ENCODE data around the gene MDM2. TPM values are rescaled to one million over a fixed set of nuclear protein-coding genes. Genes with fewer than 3 reads are reported as not detected.
A peak's percentile ranks its signal among the peaks of the same experiment; 100 is the strongest.

The MDM2 gene
- total RNA-seq, 1 experiment from 2014 or later: 118 TPM

- BruUV-seq (replicated peaks): no TSS peak
These were observed 33.7 kb downstream of the MDM2 start for GRCh38 chr12:68841717-68842116.

GRCh38 chr12:68842123-68842522 lies 34.1 kb downstream of the MDM2 start:
- Mint-ChIP-seq H3K4me1 (ENCODE audit: low read depth, unreplicated experiment) (no peaks in the 10 kb centered on the region), H3K27me3 (ENCODE audit: insufficient read depth, unreplicated experiment) (no peaks in the 10 kb centered on the region), H3K9me3 (ENCODE audit: unreplicated experiment) (no peaks in the 10 kb centered on the region), H3K4me3 (ENCODE audit: unreplicated experiment) (no peak overlapping the region), H3K27ac (ENCODE audit: unreplicated experiment) (no peak overlapping the region), H3K36me3 (ENCODE audit: insufficient read depth, unreplicated experiment) (peaks cover 51% of the 10 kb centered on the region)
- CTCF ChIA-PET: no interaction called here
- TF ChIP-seq, protein P1, sequence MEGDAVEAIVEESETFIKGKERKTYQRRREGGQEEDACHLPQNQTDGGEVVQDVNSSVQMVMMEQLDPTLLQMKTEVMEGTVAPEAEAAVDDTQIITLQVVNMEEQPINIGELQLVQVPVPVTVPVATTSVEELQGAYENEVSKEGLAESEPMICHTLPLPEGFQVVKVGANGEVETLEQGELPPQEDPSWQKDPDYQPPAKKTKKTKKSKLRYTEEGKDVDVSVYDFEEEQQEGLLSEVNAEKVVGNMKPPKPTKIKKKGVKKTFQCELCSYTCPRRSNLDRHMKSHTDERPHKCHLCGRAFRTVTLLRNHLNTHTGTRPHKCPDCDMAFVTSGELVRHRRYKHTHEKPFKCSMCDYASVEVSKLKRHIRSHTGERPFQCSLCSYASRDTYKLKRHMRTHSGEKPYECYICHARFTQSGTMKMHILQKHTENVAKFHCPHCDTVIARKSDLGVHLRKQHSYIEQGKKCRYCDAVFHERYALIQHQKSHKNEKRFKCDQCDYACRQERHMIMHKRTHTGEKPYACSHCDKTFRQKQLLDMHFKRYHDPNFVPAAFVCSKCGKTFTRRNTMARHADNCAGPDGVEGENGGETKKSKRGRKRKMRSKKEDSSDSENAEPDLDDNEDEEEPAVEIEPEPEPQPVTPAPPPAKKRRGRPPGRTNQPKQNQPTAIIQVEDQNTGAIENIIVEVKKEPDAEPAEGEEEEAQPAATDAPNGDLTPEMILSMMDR (IDR thresholded peaks at IDR 0.05; ENCODE audit: insufficient read depth in 1 of 2, low read depth in 1 of 2, low read length in 1 of 2, severe bottlenecking in 1 of 2, unreplicated experiment in 1 of 2): no peak
- DNase-seq: no peak
- H3K27me3 ChIP-seq (replicated peaks; ENCODE audit: control insufficient read depth, insufficient read depth, low read length): no peaks in the 10 kb centered on the region
- peaks cover 4% of the 10 kb centered on the region for H3K36me3 ChIP-seq (ENCODE audit: control insufficient read depth, insufficient read depth, low read length)
- BruUV-seq (replicated peaks): TSS peak; percentile 15
- POLR2A ChIA-PET: no interaction called here
- no peak overlapping the region for H3K4me3 ChIP-seq (ENCODE audit: low read depth, low read length)
- H3K9me3 ChIP-seq: no peaks in the 10 kb centered on the region
- no peaks in the 10 kb centered on the region for H3K4me1 ChIP-seq
- intact Hi-C loops (cut with micrococcal nuclease; ENCODE audit: unreplicated experiment): no loop called here

More at GRCh38 chr12:68841717-68842116, 33.7 kb downstream of the MDM2 start:
- H3K4me1 ChIP-seq: no peaks in the 10 kb centered on the region
- Mint-ChIP-seq H3K4me1 (ENCODE audit: low read depth, unreplicated experiment) (no peaks in the 10 kb centered on the region), H3K27ac (ENCODE audit: unreplicated experiment) (no peak overlapping the region), H3K9me3 (ENCODE audit: unreplicated experiment) (no peaks in the 10 kb centered on the region), H3K4me3 (ENCODE audit: unreplicated experiment) (no peak overlapping the region), H3K36me3 (ENCODE audit: insufficient read depth, unreplicated experiment) (peaks cover 55% of the 10 kb centered on the region), H3K27me3 (ENCODE audit: insufficient read depth, unreplicated experiment) (no peaks in the 10 kb centered on the region)
- H3K27me3 ChIP-seq (replicated peaks; ENCODE audit: control insufficient read depth, insufficient read depth, low read length): no peaks in the 10 kb centered on the region
- H3K9me3 ChIP-seq: no peaks in the 10 kb centered on the region
- intact Hi-C loops (cut with micrococcal nuclease; ENCODE audit: unreplicated experiment): no loop called here
- TF ChIP-seq, protein P1 (IDR thresholded peaks at IDR 0.05; ENCODE audit: insufficient read depth in 1 of 2, low read depth in 1 of 2, low read length in 1 of 2, severe bottlenecking in 1 of 2, unreplicated experiment in 1 of 2): no peak
- no peak for DNase-seq
- ChIA-PET POLR2A (no interaction called here), CTCF (no interaction called here)
- H3K4me3 ChIP-seq (ENCODE audit: low read depth, low read length): no peak overlapping the region
- peaks cover 4% of the 10 kb centered on the region for H3K36me3 ChIP-seq (ENCODE audit: control insufficient read depth, insufficient read depth, low read length)

GRCh38 chr12:68842784-68843567 lies 35.0 kb downstream of the MDM2 start:
- peaks cover 44% of the 10 kb centered on the region for H3K36me3 Mint-ChIP-seq (ENCODE audit: insufficient read depth, unreplicated experiment)
- H3K4me1 Mint-ChIP-seq (ENCODE audit: low read depth, unreplicated experiment): no peaks in the 10 kb centered on the region
- no peak for DNase-seq
- Histone ChIP-seq H3K4me3 (ENCODE audit: low read depth, low read length) (no peak overlapping the region), H3K27me3 (replicated peaks; ENCODE audit: control insufficient read depth, insufficient read depth, low read length) (no peaks in the 10 kb centered on the region), H3K4me1 (no peaks in the 10 kb centered on the region), H3K9me3 (no peaks in the 10 kb centered on the region), H3K36me3 (ENCODE audit: control insufficient read depth, insufficient read depth, low read length) (peaks cover 4% of the 10 kb centered on the region)
- ChIA-PET POLR2A (no interaction called here), CTCF (interaction anchor here (1.2 kb wide), 1 partner anchor 13 kb away, joined by 3 read pairs; no protein-coding TSS in a partner anchor)
- no peak overlapping the region for H3K27ac Mint-ChIP-seq (ENCODE audit: unreplicated experiment)
- intact Hi-C loops (cut with micrococcal nuclease; ENCODE audit: unreplicated experiment): no loop called here
- TF ChIP-seq, protein P1 (IDR thresholded peaks at IDR 0.05; ENCODE audit: insufficient read depth in 1 of 2, low read depth in 1 of 2, low read length in 1 of 2, severe bottlenecking in 1 of 2, unreplicated experiment in 1 of 2): no peak
- no peak overlapping the region for H3K4me3 Mint-ChIP-seq (ENCODE audit: unreplicated experiment)
- BruUV-seq (replicated peaks): no TSS peak
- H3K9me3 Mint-ChIP-seq (ENCODE audit: unreplicated experiment): no peaks in the 10 kb centered on the region
- H3K27me3 Mint-ChIP-seq (ENCODE audit: insufficient read depth, unreplicated experiment): no peaks in the 10 kb centered on the region

Measured in Caco-2 (cell line).